Fibroblast of lung (primary cell): ENCODE measurements around the gene DKC1. TPM values are rescaled to one million over a fixed set of nuclear protein-coding genes. Genes with fewer than 3 reads are reported as not detected.

Source experiments
- DNase-seq, 2 donors: peaks; one replicate each; pipeline versions ENCODE4 v3.0.0 to v3.0.0-alpha.2; 2010; ENCODE audit warnings: low read depth in 2 of 2
- H2AFZ ChIP-seq: 2 replicates; pipeline ENCODE4 v1.5.1; 2012; ENCODE audit warnings: low read length, control low read depth, inconsistent platforms
- H3K27ac ChIP-seq: 2 replicates; pipeline ENCODE4 v1.5.1; 2011; ENCODE audit warnings: low read length, control low read depth; ENCODE audit not compliant: insufficient read depth
- H3K27me3 ChIP-seq: 2 replicates; pipeline ENCODE4 v1.5.1; 2011; ENCODE audit warnings: mild to moderate bottlenecking, low read length; ENCODE audit not compliant: control insufficient read depth, insufficient read depth
- H3K36me3 ChIP-seq: 2 replicates; pipeline ENCODE4 v1.5.1; 2011; ENCODE audit warnings: low read length; ENCODE audit not compliant: control insufficient read depth, insufficient read depth
- H3K4me1 ChIP-seq: 2 replicates; pipeline ENCODE4 v1.5.1; 2011; ENCODE audit warnings: low read length; ENCODE audit not compliant: control insufficient read depth, insufficient read depth; ENCODE audit errors: extremely low read depth
- H3K4me2 ChIP-seq: 2 replicates; pipeline ENCODE4 v1.5.1; 2011; ENCODE audit warnings: low read length, control low read depth; ENCODE audit not compliant: insufficient read depth; ENCODE audit errors: extremely low read depth
- H3K4me3 ChIP-seq, 4 experiments: fragments of 200-600 bp in 1 of 4; sonication (generic) in 1 of 4; replicated peaks in 1 of 4; 2 replicates each; pipeline ENCODE4 v1.5.1; 2011 to 2016; ENCODE audit warnings: low read length in 4 of 4, low read depth in 3 of 4, mild to moderate bottlenecking in 3 of 4, control low read depth in 2 of 4, inconsistent platforms in 1 of 4, mixed read lengths in 1 of 4; ENCODE audit not compliant: insufficient read depth in 1 of 4; ENCODE audit errors: control extremely low read depth in 1 of 4
- H3K79me2 ChIP-seq: 2 replicates; pipeline ENCODE4 v1.5.1; 2012; ENCODE audit warnings: mild to moderate bottlenecking, low read length, inconsistent platforms; ENCODE audit not compliant: control insufficient read depth, insufficient read depth
- H3K9ac ChIP-seq: 2 replicates; pipeline ENCODE4 v1.5.1; 2011; ENCODE audit warnings: mild to moderate bottlenecking, low read length, control low read depth; ENCODE audit not compliant: insufficient read depth
- H3K9me3 ChIP-seq: 2 replicates; pipeline ENCODE4 v1.5.1; 2012; ENCODE audit warnings: low read depth, low read length; ENCODE audit not compliant: control insufficient read depth, insufficient read depth
- H4K20me1 ChIP-seq: 2 replicates; pipeline ENCODE4 v1.5.1; 2011; ENCODE audit warnings: low read length; ENCODE audit not compliant: control insufficient read depth, insufficient read depth; ENCODE audit errors: extremely low read depth
- EZH2 ChIP-seq: IDR thresholded peaks from 2 replicates; pipeline ENCODE4 v1.5.1; 2012; ENCODE audit warnings: low read length, control low read depth, mild to moderate bottlenecking; ENCODE audit errors: missing control alignments
- polyA plus RNA-seq, 2 donors: library from polyadenylated mRNA; depleted of rRNA in 1 of 2; stranded (reverse) in 1 of 2; unstranded in 1 of 2; fragments of >200 nt; gene quantifications; 2 replicates each; pipeline ENCODE4 v1.2.1, GENCODE V29; 2011 to 2012; ENCODE audit warnings: missing spikeins in 1 of 2
- total RNA-seq: library from RNA; depleted of rRNA; stranded (reverse); fragments of >200 nt; gene quantifications from 2 replicates; pipeline ENCODE4 v1.2.1, GENCODE V29; 2014
- TF ChIP-seq, protein P1 (sequence below), 2 donors: IDR thresholded peaks in 1 of 2; conservative IDR thresholded peaks in 1 of 2; 1 replicate in 1 of 2; 2 replicates in 1 of 2; pipeline ENCODE4 v1.5.1; 2011 to 2012; ENCODE audit warnings: low read length in 2 of 2, control low read depth in 1 of 2, inconsistent platforms in 1 of 2, low read depth in 1 of 2, mild to moderate bottlenecking in 1 of 2

Gene DKC1
- total and polyA plus RNA-seq, 2 donors (not counting 1 experiment from before 2014, with no cell fraction given): 30.2 to 42.4 TPM

DNA sequence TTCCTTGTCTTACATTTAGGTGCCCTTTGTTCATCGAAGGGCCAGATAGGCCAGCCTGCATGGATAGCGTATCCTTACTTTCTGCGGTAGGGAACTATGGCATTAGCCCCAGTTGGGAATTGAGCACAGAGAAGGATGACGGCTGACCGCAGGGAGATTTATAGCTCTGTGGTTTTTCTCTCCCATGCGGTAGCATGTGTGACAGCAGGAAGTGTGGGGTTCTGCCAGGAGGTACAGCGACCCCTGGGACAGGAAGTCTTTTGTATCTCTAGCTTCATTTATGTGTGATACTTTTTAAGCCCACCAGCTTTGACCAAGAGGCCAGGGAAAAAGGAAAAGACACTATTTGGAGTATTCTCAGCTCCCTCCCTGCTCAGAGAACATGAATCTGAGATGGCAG, 44.8 kb upstream of the DKC1 start:
- H4K20me1 ChIP-seq: no peaks in the 10 kb centered on the region
- no peaks in the 10 kb centered on the region for H3K9me3 ChIP-seq
- H3K27me3 ChIP-seq: no peaks in the 10 kb centered on the region
- H3K36me3 ChIP-seq: no peaks in the 10 kb centered on the region
- DNase-seq: peak; percentile 74 to 84
- no peak overlapping the region for H3K27ac ChIP-seq
- H3K4me2 ChIP-seq: peak overlapping the region; percentile 13
- H3K79me2 ChIP-seq: no peaks in the 10 kb centered on the region
- H3K9ac ChIP-seq: no peak overlapping the region
- H2AFZ ChIP-seq: no peak overlapping the region
- no peaks in the 10 kb centered on the region for H3K4me1 ChIP-seq
- TF ChIP-seq, protein P1, sequence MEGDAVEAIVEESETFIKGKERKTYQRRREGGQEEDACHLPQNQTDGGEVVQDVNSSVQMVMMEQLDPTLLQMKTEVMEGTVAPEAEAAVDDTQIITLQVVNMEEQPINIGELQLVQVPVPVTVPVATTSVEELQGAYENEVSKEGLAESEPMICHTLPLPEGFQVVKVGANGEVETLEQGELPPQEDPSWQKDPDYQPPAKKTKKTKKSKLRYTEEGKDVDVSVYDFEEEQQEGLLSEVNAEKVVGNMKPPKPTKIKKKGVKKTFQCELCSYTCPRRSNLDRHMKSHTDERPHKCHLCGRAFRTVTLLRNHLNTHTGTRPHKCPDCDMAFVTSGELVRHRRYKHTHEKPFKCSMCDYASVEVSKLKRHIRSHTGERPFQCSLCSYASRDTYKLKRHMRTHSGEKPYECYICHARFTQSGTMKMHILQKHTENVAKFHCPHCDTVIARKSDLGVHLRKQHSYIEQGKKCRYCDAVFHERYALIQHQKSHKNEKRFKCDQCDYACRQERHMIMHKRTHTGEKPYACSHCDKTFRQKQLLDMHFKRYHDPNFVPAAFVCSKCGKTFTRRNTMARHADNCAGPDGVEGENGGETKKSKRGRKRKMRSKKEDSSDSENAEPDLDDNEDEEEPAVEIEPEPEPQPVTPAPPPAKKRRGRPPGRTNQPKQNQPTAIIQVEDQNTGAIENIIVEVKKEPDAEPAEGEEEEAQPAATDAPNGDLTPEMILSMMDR (conservative IDR thresholded peaks at IDR 0.05 in 1 of 2, IDR thresholded peaks at IDR 0.05 in 1 of 2; ENCODE audit: low read depth in 1 of 2, low read length in 2 of 2): peak in 1 of 2 donors; percentile 17
- TF ChIP-seq EZH2: no peak
- no peak overlapping the region for H3K4me3 ChIP-seq

DNA sequence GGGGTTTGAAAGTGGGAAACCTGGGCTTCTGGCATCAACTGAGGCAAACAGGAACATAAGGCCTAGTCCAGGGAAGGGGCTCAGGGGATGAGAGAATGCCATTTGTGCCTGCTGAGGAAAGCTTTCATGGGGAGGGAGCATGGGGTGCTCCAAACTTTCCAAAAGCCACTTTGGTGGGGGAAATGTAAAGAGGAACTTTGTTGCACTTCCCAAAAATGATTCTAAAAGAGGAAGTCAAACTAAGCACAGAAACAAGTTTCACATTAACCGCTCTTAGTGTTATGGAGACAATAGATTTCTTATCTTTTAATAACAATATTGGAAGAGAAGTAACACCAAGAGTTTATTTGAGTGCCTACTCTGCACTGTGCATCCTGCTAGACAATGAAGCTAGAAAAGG, 44.0 kb upstream of the DKC1 start:
- Histone ChIP-seq H3K27ac (no peak overlapping the region), H3K9me3 (no peaks in the 10 kb centered on the region), H3K4me3 (no peak overlapping the region), H3K27me3 (no peaks in the 10 kb centered on the region), H2AFZ (no peak overlapping the region), H3K36me3 (no peaks in the 10 kb centered on the region), H3K79me2 (no peaks in the 10 kb centered on the region), H4K20me1 (no peaks in the 10 kb centered on the region), H3K4me2 (no peak overlapping the region), H3K4me1 (no peaks in the 10 kb centered on the region), H3K9ac (no peak overlapping the region)
- no peak for DNase-seq
- no peak for TF ChIP-seq EZH2
- TF ChIP-seq, protein P1 (conservative IDR thresholded peaks at IDR 0.05 in 1 of 2, IDR thresholded peaks at IDR 0.05 in 1 of 2; ENCODE audit: low read depth in 1 of 2, low read length in 2 of 2): no peak

DNA sequence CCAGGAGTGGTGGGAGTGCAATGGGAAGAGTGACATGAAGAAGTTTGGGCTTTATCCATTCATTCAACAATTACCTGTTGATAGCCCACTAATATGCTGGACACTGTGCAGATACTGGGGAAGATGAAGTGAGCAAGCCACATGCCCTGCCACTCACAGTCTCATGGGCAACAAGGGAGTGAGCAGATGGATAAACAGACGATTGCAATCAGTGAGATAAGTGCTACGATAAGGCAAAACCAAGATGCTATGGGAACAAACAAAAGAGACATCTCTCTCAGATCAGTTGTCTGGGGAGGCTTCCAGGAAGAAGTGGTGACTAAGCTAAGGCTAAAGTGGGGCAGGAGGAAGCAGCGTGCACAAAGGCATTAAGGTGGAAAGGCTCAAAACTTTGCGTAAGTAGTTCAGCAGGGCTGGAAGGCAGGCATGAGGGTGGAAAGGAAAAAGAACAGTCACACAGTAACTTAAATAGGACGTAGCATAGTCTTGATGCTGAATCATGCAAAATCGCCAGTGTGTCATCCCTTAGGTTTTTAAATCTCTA, 43.5 kb upstream of the DKC1 start:
- H3K36me3 ChIP-seq: no peaks in the 10 kb centered on the region
- no peak overlapping the region for H3K4me3 ChIP-seq
- H3K9me3 ChIP-seq: no peaks in the 10 kb centered on the region
- no peak overlapping the region for H2AFZ ChIP-seq
- DNase-seq: peak; percentile 72 to 84
- no peaks in the 10 kb centered on the region for H4K20me1 ChIP-seq
- no peaks in the 10 kb centered on the region for H3K79me2 ChIP-seq
- no peak for TF ChIP-seq EZH2
- TF ChIP-seq, protein P1 (conservative IDR thresholded peaks at IDR 0.05 in 1 of 2, IDR thresholded peaks at IDR 0.05 in 1 of 2; ENCODE audit: low read depth in 1 of 2, low read length in 2 of 2): no peak
- no peak overlapping the region for H3K4me2 ChIP-seq
- no peaks in the 10 kb centered on the region for H3K27me3 ChIP-seq
- H3K9ac ChIP-seq: no peak overlapping the region
- H3K4me1 ChIP-seq: no peaks in the 10 kb centered on the region
- H3K27ac ChIP-seq: no peak overlapping the region
